Thyroid gland (tissue), 4 donors: Measurements from ENCODE around the gene CACNA2D3.

ENCODE experiments used
- POLR2A ChIP-seq, 2 donors: fragments of 450-650 bp; IDR thresholded peaks; one replicate each; pipeline ENCODE4 v1.6.1; 2017; ENCODE audit warnings: antibody characterized with exemption in 2 of 2, mild to moderate bottlenecking in 2 of 2, moderate library complexity in 1 of 2
- TF ChIP-seq, protein P1 (sequence below), 6 experiments: fragments of 200-600 bp in 3 of 6; fragments of 450-650 bp in 3 of 6; sonication (generic) in 3 of 6; IDR thresholded peaks; one replicate each; pipeline ENCODE4 v1.5.1; 2016 to 2019; ENCODE audit warnings: antibody characterized with exemption in 6 of 6, mild to moderate bottlenecking in 2 of 6, inconsistent platforms in 1 of 6, moderate library complexity in 1 of 6

DNA sequence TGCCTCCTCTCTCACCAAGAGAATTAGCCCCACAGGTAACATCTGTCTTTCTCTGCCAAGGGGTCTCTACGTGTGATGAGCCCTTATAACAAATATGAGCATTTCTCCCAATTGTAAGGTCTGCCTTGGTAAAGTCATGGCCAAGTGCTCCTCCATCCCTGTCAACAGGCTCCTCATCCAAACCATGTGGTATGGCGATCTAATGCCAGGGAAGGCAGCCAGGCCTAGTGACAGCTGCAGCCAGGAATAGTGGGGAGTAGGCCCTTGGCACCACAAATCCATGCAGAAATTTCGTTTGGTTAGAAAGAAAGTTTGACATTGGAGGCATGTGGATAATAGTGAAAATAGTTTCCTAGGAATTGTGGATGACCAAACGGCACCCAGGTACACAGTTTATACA lies 810.3 kb downstream of the CACNA2D3 start:
- no peak for TF ChIP-seq POLR2A (IDR thresholded peaks at IDR 0.05)
- TF ChIP-seq, protein P1, sequence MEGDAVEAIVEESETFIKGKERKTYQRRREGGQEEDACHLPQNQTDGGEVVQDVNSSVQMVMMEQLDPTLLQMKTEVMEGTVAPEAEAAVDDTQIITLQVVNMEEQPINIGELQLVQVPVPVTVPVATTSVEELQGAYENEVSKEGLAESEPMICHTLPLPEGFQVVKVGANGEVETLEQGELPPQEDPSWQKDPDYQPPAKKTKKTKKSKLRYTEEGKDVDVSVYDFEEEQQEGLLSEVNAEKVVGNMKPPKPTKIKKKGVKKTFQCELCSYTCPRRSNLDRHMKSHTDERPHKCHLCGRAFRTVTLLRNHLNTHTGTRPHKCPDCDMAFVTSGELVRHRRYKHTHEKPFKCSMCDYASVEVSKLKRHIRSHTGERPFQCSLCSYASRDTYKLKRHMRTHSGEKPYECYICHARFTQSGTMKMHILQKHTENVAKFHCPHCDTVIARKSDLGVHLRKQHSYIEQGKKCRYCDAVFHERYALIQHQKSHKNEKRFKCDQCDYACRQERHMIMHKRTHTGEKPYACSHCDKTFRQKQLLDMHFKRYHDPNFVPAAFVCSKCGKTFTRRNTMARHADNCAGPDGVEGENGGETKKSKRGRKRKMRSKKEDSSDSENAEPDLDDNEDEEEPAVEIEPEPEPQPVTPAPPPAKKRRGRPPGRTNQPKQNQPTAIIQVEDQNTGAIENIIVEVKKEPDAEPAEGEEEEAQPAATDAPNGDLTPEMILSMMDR (IDR thresholded peaks at IDR 0.05) = no peak
